Measurements from ENCODE around the gene ITGA7.

- TF ChIP-seq CTCF (IDR thresholded peaks at IDR 0.05; ENCODE audit: poor library complexity, severe bottlenecking) (no peak), MXI1 (conservative IDR thresholded peaks at IDR 0.05; ENCODE audit: poor library complexity, severe bottlenecking) (no peak)
These were observed 9.3 kb downstream of the ITGA7 start for GRCh38 chr12:55698241-55698955.

Measured in neural cell (in vitro differentiated cells).